ENCODE data around the gene RAB44.

The RAB44 gene

DNA sequence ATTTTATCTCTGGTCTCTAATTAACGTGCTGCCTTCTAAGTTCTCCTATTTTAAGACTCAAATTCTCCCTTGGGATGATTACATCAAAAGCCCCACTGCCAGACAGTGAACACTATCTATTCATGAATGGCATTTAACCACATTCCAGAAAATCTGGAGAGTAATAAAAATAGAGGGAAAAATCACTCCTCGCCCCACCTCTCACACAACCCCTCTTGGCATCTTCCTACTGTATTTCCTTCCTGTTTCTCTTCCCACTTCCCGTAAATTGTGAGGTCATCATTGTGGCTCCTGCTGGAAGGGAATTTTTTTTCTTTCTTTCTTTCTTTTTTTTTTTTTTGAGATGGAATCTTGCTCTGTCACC lies 31.5 kb downstream of the RAB44 start:
- Histone ChIP-seq H3K4me1 (ENCODE audit: insufficient read depth, low read length, severe bottlenecking) (peaks cover 9% of the 10 kb centered on the region), H3K9me2 (ENCODE audit: low read depth, low read length) (no peaks in the 10 kb centered on the region), H3K9ac (ENCODE audit: low read length) (no peak overlapping the region), H3K4me3 (ENCODE audit: low read depth, low read length, poor library complexity, severe bottlenecking) (no peak overlapping the region), H4K20me1 (ENCODE audit: insufficient read depth, low read length) (no peaks in the 10 kb centered on the region), H3K4me2 (ENCODE audit: low read length) (no peak overlapping the region), H3K36me3 (ENCODE audit: insufficient read depth, low read length) (no peaks in the 10 kb centered on the region), H3K27ac (ENCODE audit: low read depth, low read length, poor library complexity, severe bottlenecking) (no peak overlapping the region), H3K9me3 (ENCODE audit: low read length) (no peaks in the 10 kb centered on the region), H3K27me3 (ENCODE audit: insufficient read depth, low read length) (0 out of 2 replicates have a peak, but pooled peaks cover 3% of the 10 kb centered on the region), H3F3A (ENCODE audit: insufficient read depth, low read length) (no peaks in the 10 kb centered on the region), H3K79me2 (ENCODE audit: insufficient read depth, low read length) (no peaks in the 10 kb centered on the region), H2AFZ (ENCODE audit: low read length) (no peak overlapping the region)
- TF ChIP-seq EZH2 (IDR thresholded peaks at IDR 0.05; ENCODE audit: borderline replicate concordance, low read length), result no peak
- TF ChIP-seq, protein P1, sequence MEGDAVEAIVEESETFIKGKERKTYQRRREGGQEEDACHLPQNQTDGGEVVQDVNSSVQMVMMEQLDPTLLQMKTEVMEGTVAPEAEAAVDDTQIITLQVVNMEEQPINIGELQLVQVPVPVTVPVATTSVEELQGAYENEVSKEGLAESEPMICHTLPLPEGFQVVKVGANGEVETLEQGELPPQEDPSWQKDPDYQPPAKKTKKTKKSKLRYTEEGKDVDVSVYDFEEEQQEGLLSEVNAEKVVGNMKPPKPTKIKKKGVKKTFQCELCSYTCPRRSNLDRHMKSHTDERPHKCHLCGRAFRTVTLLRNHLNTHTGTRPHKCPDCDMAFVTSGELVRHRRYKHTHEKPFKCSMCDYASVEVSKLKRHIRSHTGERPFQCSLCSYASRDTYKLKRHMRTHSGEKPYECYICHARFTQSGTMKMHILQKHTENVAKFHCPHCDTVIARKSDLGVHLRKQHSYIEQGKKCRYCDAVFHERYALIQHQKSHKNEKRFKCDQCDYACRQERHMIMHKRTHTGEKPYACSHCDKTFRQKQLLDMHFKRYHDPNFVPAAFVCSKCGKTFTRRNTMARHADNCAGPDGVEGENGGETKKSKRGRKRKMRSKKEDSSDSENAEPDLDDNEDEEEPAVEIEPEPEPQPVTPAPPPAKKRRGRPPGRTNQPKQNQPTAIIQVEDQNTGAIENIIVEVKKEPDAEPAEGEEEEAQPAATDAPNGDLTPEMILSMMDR (IDR thresholded peaks at IDR 0.05; ENCODE audit: low read length), result no peak

DNA sequence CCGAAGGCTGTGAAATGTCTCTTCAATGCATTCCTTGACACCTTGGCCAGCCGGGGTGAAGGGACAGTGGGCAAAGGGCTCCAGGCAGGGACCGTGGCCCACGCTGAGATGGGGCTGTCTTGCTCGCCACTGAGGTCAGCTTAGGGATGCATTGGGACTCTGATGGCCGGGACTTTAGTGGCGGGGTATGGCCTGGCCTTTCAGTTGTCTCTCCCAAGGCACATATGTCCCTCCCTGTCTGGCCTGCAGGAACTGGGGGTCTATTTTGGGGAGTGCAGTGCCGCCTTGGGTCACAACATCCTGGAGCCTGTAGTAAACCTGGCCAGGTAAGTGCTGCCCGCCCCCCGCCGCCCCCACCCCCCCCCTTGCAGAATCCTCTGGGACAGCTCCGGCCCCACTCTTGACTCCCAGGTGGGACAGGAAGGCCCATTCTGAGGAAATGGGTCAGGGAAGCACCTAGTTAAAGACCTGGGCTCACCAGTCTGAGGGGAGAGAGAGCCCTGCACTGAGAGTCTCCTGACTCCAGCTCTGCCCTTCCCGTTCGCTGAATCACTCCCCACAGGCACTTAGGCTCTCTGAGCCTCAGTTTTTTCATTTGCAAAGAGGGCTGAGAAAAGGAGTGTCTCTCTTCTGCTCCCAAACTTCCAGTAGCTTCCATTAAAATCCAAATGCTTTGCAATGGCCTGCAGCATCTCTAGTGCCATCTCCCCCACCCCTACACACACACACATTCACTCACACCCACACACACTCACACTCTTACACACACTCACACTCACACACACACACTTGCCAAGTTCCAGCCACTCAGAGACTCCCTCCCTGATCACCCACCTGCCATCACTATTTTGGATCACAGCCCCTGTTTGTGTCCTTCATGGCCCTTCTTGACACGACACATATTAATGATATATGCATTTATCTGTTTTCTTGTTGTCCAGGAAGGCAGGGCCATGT lies 33.1 kb downstream of the RAB44 start:
- Histone ChIP-seq H3K9ac (ENCODE audit: low read length) (no peak overlapping the region), H4K20me1 (ENCODE audit: insufficient read depth, low read length) (no peaks in the 10 kb centered on the region), H3K9me3 (ENCODE audit: low read length) (no peaks in the 10 kb centered on the region), H3K27ac (ENCODE audit: low read depth, low read length, poor library complexity, severe bottlenecking) (no peak overlapping the region), H3K36me3 (ENCODE audit: insufficient read depth, low read length) (no peaks in the 10 kb centered on the region), H2AFZ (ENCODE audit: low read length) (no peak overlapping the region), H3K79me2 (ENCODE audit: insufficient read depth, low read length) (no peaks in the 10 kb centered on the region), H3K4me2 (ENCODE audit: low read length) (no peak overlapping the region), H3K27me3 (ENCODE audit: insufficient read depth, low read length) (0 out of 2 replicates have a peak, but pooled peaks cover 3% of the 10 kb centered on the region), H3F3A (ENCODE audit: insufficient read depth, low read length) (no peaks in the 10 kb centered on the region), H3K9me2 (ENCODE audit: low read depth, low read length) (no peaks in the 10 kb centered on the region), H3K4me1 (ENCODE audit: insufficient read depth, low read length, severe bottlenecking) (peaks cover 10% of the 10 kb centered on the region), H3K4me3 (ENCODE audit: low read depth, low read length, poor library complexity, severe bottlenecking) (no peak overlapping the region)
- no peak for TF ChIP-seq EZH2 (IDR thresholded peaks at IDR 0.05; ENCODE audit: borderline replicate concordance, low read length)
- TF ChIP-seq, protein P1 (IDR thresholded peaks at IDR 0.05; ENCODE audit: low read length), result no peak

DNA sequence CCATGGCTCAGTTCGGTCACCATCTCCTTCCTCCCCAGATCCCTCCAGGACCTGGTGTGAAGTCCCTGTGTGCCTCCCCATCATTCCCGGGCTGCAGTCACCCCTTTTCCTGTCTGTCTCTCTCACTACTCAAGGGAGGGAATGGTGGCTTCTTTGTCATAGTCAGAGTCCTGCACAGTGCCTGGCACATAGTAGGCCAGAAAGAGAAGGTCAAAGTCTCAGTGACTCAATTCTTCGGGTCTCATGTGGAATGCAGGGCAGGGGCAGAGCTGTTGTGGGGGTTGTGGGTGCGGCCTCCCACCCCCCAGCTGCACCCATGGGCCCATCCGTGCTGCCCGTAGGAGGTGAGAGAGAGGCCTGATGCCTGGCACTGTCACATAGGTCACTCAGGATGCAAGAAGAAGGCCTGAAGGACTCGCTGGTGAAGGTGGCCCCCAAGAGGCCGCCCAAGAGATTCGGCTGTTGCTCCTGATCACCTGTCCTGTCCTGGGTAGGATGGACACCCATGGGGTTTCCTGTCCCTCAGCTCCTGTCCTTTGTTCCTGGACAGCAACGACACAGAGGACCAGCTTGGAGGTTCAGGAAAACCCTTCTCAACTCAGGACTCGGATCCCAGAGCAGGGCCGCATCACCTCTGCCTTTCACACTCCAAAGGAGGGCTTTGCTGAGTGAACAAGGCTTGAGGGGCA lies 34.1 kb downstream of the RAB44 start:
- H3K9me2 ChIP-seq (ENCODE audit: low read depth, low read length), result no peaks in the 10 kb centered on the region
- no peak overlapping the region for H3K4me2 ChIP-seq (ENCODE audit: low read length)
- TF ChIP-seq, protein P1 (IDR thresholded peaks at IDR 0.05; ENCODE audit: low read length), result no peak
- no peak for TF ChIP-seq EZH2 (IDR thresholded peaks at IDR 0.05; ENCODE audit: borderline replicate concordance, low read length)
- H3K79me2 ChIP-seq (ENCODE audit: insufficient read depth, low read length), result no peaks in the 10 kb centered on the region
- no peak overlapping the region for H3K4me3 ChIP-seq (ENCODE audit: low read depth, low read length, poor library complexity, severe bottlenecking)
- H4K20me1 ChIP-seq (ENCODE audit: insufficient read depth, low read length), result no peaks in the 10 kb centered on the region
- H3K9ac ChIP-seq (ENCODE audit: low read length), result no peak overlapping the region
- H3F3A ChIP-seq (ENCODE audit: insufficient read depth, low read length), result no peaks in the 10 kb centered on the region
- 0 out of 2 replicates have a peak, but pooled peaks cover 3% of the 10 kb centered on the region for H3K27me3 ChIP-seq (ENCODE audit: insufficient read depth, low read length)
- H3K4me1 ChIP-seq (ENCODE audit: insufficient read depth, low read length, severe bottlenecking), result peaks cover 10% of the 10 kb centered on the region
- H3K9me3 ChIP-seq (ENCODE audit: low read length), result no peaks in the 10 kb centered on the region
- H3K27ac ChIP-seq (ENCODE audit: low read depth, low read length, poor library complexity, severe bottlenecking), result no peak overlapping the region
- no peak overlapping the region for H2AFZ ChIP-seq (ENCODE audit: low read length)
- H3K36me3 ChIP-seq (ENCODE audit: insufficient read depth, low read length), result no peaks in the 10 kb centered on the region

Data from OCI-LY1 (cell line).